MM.1S (cell line): ENCODE data around the gene HBM.

Experiments
- DNase-seq: peaks from one replicate; pipeline ENCODE4 v3.0.0-alpha.2; 2015
- H2AFZ ChIP-seq: fragments of 300-600 bp; sonication (generic); 2 replicates; pipeline ENCODE4 v1.6.0; 2016; ENCODE audit warnings: antibody characterized with exemption, low read length
- H3F3A ChIP-seq: fragments of 300-600 bp; sonication (generic); 2 replicates; pipeline ENCODE4 v1.6.1; 2016; ENCODE audit warnings: mild to moderate bottlenecking, antibody characterized with exemption, low read length, moderate library complexity, mixed read lengths; ENCODE audit not compliant: insufficient read depth
- H3K27ac ChIP-seq: fragments of 300-600 bp; sonication (generic); 2 replicates; pipeline ENCODE4 v1.5.1; 2016; ENCODE audit warnings: mild to moderate bottlenecking, low read length
- H3K27me3 ChIP-seq: fragments of 300-600 bp; sonication (generic); replicated peaks from 2 replicates; pipeline ENCODE4 v1.6.0; 2016; ENCODE audit warnings: low read length; ENCODE audit not compliant: insufficient read depth
- H3K36me3 ChIP-seq: fragments of 300-600 bp; sonication (generic); replicated peaks from 2 replicates; pipeline ENCODE4 v1.6.1; 2016; ENCODE audit warnings: mild to moderate bottlenecking, low read length, mixed read lengths; ENCODE audit not compliant: insufficient read depth
- H3K4me1 ChIP-seq: fragments of 300-600 bp; sonication (generic); 2 replicates; pipeline ENCODE4 v1.6.1; 2016; ENCODE audit warnings: low read length, mixed read lengths
- H3K4me2 ChIP-seq: fragments of 300-600 bp; sonication (generic); 2 replicates; pipeline ENCODE4 v1.6.0; 2016; ENCODE audit warnings: low read depth, low read length
- H3K4me3 ChIP-seq: fragments of 300-600 bp; sonication (generic); 2 replicates; pipeline ENCODE4 v1.5.1; 2016; ENCODE audit warnings: low read length, mixed read lengths
- H3K79me2 ChIP-seq: fragments of 300-600 bp; sonication (generic); 2 replicates; pipeline ENCODE4 v1.6.1; 2016; ENCODE audit warnings: mixed run types, low read length, mixed read lengths
- H3K9ac ChIP-seq: fragments of 300-600 bp; sonication (generic); 2 replicates; pipeline ENCODE4 v1.6.1; 2016; ENCODE audit warnings: low read length, mixed read lengths
- H3K9me2 ChIP-seq: fragments of 300-600 bp; sonication (generic); replicated peaks from 2 replicates; pipeline ENCODE4 v1.6.1; 2016; ENCODE audit warnings: mild to moderate bottlenecking, low read length, mixed read lengths; ENCODE audit not compliant: insufficient read depth
- H3K9me3 ChIP-seq: fragments of 300-600 bp; sonication (generic); replicated peaks from 2 replicates; pipeline ENCODE4 v1.6.1; 2016; ENCODE audit warnings: mild to moderate bottlenecking, low read length, mixed read lengths; ENCODE audit not compliant: insufficient read depth
- H4K20me1 ChIP-seq: fragments of 300-600 bp; sonication (generic); 2 replicates; pipeline ENCODE4 v1.6.1; 2016; ENCODE audit warnings: mild to moderate bottlenecking, low read length, moderate library complexity, mixed read lengths; ENCODE audit not compliant: insufficient read depth
- CTCF ChIP-seq: fragments of 300-600 bp; sonication (generic); IDR thresholded peaks from 2 replicates; pipeline ENCODE4 v1.5.1; 2016; ENCODE audit warnings: antibody characterized with exemption, low read length, mixed read lengths
- EZH2 ChIP-seq: fragments of 300-600 bp; sonication (generic); optimal IDR thresholded peaks from 2 replicates; pipeline ENCODE3; 2017; ENCODE audit warnings: low read depth, mild to moderate bottlenecking, antibody characterized with exemption, low read length, mixed read lengths
- EZH2phosphoT487 ChIP-seq: fragments of 300-600 bp; sonication (generic); IDR thresholded peaks from 2 replicates; pipeline ENCODE4 v1.6.1; 2018; ENCODE audit warnings: antibody characterized with exemption, low read length

Gene HBM

GRCh38 chr16:144797-145252 lies 21.0 kb upstream of the HBM start:
- peaks cover 2% of the 10 kb centered on the region; the same call in 1 of the 2 replicates for H3F3A ChIP-seq
- no peak for TF ChIP-seq EZH2
- no peak for TF ChIP-seq CTCF
- no peak overlapping the region for H3K9ac ChIP-seq
- H3K4me3 ChIP-seq = no peak overlapping the region
- H3K27me3 ChIP-seq = peaks cover 39% of the 10 kb centered on the region
- no peak overlapping the region for H2AFZ ChIP-seq
- no peaks in the 10 kb centered on the region for H3K4me1 ChIP-seq
- no peaks in the 10 kb centered on the region for H4K20me1 ChIP-seq
- H3K79me2 ChIP-seq = no peaks in the 10 kb centered on the region
- H3K4me2 ChIP-seq = no peak overlapping the region
- H3K27ac ChIP-seq = no peak overlapping the region
- no peaks in the 10 kb centered on the region for H3K9me3 ChIP-seq
- no peaks in the 10 kb centered on the region for H3K9me2 ChIP-seq
- H3K36me3 ChIP-seq = no peaks in the 10 kb centered on the region
- DNase-seq = no peak

- Histone ChIP-seq H3K79me2 (no peaks in the 10 kb centered on the region), H3K36me3 (no peaks in the 10 kb centered on the region), H3K9me3 (no peaks in the 10 kb centered on the region), H3K9me2 (no peaks in the 10 kb centered on the region), H3F3A (no peaks in the 10 kb centered on the region), H3K9ac (no peak overlapping the region), H4K20me1 (no peaks in the 10 kb centered on the region), H3K4me1 (no peaks in the 10 kb centered on the region), H2AFZ (no peak overlapping the region), H3K4me3 (no peak overlapping the region), H3K4me2 (no peak overlapping the region), H3K27ac (no peak overlapping the region), H3K27me3 (peaks cover 55% of the 10 kb centered on the region)
- DNase-seq = no peak
- TF ChIP-seq CTCF = no peak
- TF ChIP-seq EZH2phosphoT487 = no peak
- no peak for TF ChIP-seq EZH2
These were observed 19.1 kb upstream of the HBM start for GRCh38 chr16:146646-147045.

- Histone ChIP-seq H2AFZ (no peak overlapping the region), H3K9ac (no peak overlapping the region), H3K27ac (no peak overlapping the region)
These were observed 16.6 kb upstream of the HBM start for GRCh38 chr16:149024-149660.

More at GRCh38 chr16:149024-149660, 16.6 kb upstream of the HBM start:
- H3F3A ChIP-seq = no peaks in the 10 kb centered on the region
- H3K4me2 ChIP-seq = no peak overlapping the region
- no peak overlapping the region for H3K4me3 ChIP-seq
- DNase-seq = no peak
- H3K9me2 ChIP-seq = no peaks in the 10 kb centered on the region
- no peaks in the 10 kb centered on the region for H3K79me2 ChIP-seq
- no peaks in the 10 kb centered on the region for H3K9me3 ChIP-seq
- H3K27me3 ChIP-seq = peaks cover 59% of the 10 kb centered on the region
- H4K20me1 ChIP-seq = no peaks in the 10 kb centered on the region
- no peaks in the 10 kb centered on the region for H3K4me1 ChIP-seq
- TF ChIP-seq EZH2 (no peak), CTCF (no peak), EZH2phosphoT487 (no peak)
- H3K36me3 ChIP-seq = no peaks in the 10 kb centered on the region
